DOHH2 (cell line): ENCODE data around the gene SKOR1.

Source experiments
- H3F3A ChIP-seq: fragments of 200-600 bp; sonication (generic), shearing (Covaris generic); 2 replicates; pipeline ENCODE4 v1.6.0; 2016; ENCODE audit warnings: antibody characterized with exemption, mild to moderate bottlenecking; ENCODE audit not compliant: control insufficient read depth, insufficient read depth
- H3K27ac ChIP-seq: fragments of 200-600 bp; sonication (generic); 2 replicates; pipeline ENCODE4 v1.5.1; 2014; ENCODE audit warnings: low read depth, mild to moderate bottlenecking, low read length, moderate library complexity
- H3K27me3 ChIP-seq: fragments of 200-600 bp; sonication (generic); 2 replicates; pipeline ENCODE4 v1.6.1; 2014; ENCODE audit warnings: mild to moderate bottlenecking, low read length, mixed read lengths; ENCODE audit not compliant: control insufficient read depth
- H3K36me3 ChIP-seq: fragments of 200-600 bp; sonication (generic); 2 replicates; pipeline ENCODE4 v1.6.1; 2014; ENCODE audit warnings: mild to moderate bottlenecking, low read length, moderate library complexity, mixed read lengths; ENCODE audit not compliant: control insufficient read depth
- H3K4me1 ChIP-seq: fragments of 200-600 bp; sonication (generic); 2 replicates; pipeline ENCODE4 v1.6.1; 2014; ENCODE audit warnings: mild to moderate bottlenecking, low read length, mixed read lengths; ENCODE audit not compliant: control insufficient read depth
- H3K4me2 ChIP-seq: fragments of 200-600 bp; sonication (generic); 2 replicates; pipeline ENCODE4 v1.6.0; 2014; ENCODE audit warnings: mild to moderate bottlenecking, low read length, moderate library complexity
- H3K4me3 ChIP-seq: fragments of 200-600 bp; sonication (generic); 2 replicates; pipeline ENCODE4 v1.5.1; 2014; ENCODE audit warnings: mild to moderate bottlenecking, low read length, mixed read lengths
- H3K79me2 ChIP-seq: fragments of 200-600 bp; sonication (generic); 2 replicates; pipeline ENCODE4 v1.6.1; 2014; ENCODE audit warnings: mild to moderate bottlenecking, low read length, mixed read lengths; ENCODE audit not compliant: control insufficient read depth
- H3K9me2 ChIP-seq: fragments of 200-600 bp; sonication (generic); replicated peaks from 2 replicates; pipeline ENCODE4 v1.6.1; 2014; ENCODE audit warnings: mild to moderate bottlenecking, low read length, mixed read lengths; ENCODE audit not compliant: control insufficient read depth
- H3K9me3 ChIP-seq: fragments of 200-600 bp; sonication (generic); 2 replicates; pipeline ENCODE4 v1.6.1; 2014; ENCODE audit warnings: antibody characterized with exemption, low read length, mixed read lengths; ENCODE audit not compliant: control insufficient read depth, insufficient read depth
- H4K20me1 ChIP-seq: fragments of 200-600 bp; sonication (generic); 2 replicates; pipeline ENCODE4 v1.6.0; 2014; ENCODE audit warnings: low read depth, mild to moderate bottlenecking, antibody characterized with exemption, low read length, moderate library complexity; ENCODE audit not compliant: control insufficient read depth, insufficient read depth
- CTCF ChIP-seq: fragments of 200-600 bp; sonication (generic); IDR thresholded peaks from one replicate; pipeline ENCODE4 v1.5.1; 2014; ENCODE audit warnings: antibody characterized with exemption, mild to moderate bottlenecking, low read depth, low read length; ENCODE audit not compliant: poor library complexity, severe bottlenecking
- EZH2phosphoT487 ChIP-seq: fragments of 200-600 bp; sonication (generic); IDR thresholded peaks from 2 replicates; pipeline ENCODE4 v1.6.1; 2017; ENCODE audit warnings: borderline replicate concordance, mild to moderate bottlenecking, antibody characterized with exemption, low read length, moderate library complexity, mixed read lengths

The SKOR1 gene

DNA sequence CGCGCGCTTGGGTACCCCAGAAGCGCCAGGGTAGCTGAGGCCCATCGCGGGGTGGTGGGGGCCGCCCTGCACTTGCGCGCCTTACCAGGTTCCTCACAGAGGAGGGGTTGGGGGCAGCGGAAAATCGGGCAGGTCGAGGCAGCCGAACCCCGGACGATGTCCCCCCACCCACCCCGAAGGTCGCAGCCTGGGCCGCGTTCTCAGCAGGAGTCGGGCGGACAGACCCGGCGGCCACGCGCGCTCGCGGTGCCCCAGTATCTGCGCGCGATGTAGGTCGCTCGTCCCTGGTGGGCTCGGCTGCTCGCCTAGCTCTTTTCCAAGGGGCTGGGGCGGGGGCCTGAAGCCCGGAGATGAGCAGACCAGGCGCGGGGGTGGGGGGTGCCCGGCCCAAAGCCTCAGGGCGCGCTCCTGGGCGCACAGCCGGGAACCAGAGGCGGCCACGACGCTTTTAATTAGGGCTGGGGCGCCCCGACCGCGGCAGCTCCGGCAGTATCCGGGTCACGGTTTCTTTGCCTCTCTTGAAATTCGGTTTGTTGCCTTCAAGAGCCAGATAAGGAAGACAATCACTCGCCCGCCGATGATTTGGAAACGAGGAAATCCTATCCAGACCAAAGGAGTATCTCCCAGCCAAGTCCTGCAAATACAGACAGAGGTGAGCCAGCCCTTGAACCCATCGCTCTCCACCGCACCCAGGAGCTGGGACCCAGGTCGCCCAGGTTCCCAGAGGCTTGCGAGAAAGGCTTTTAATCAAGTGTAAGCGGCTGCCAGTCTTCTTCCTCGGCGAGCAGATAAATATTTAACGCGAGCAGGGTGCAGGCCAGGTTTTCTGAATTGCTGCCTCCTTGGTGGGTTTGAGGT, 4.6 kb downstream of the SKOR1 start:
- Histone ChIP-seq H3F3A (no peaks in the 10 kb centered on the region), H3K9me2 (no peaks in the 10 kb centered on the region), H3K4me2 (no peak overlapping the region), H3K36me3 (no peaks in the 10 kb centered on the region), H3K4me3 (no peak overlapping the region), H3K4me1 (peaks cover 21% of the 10 kb centered on the region), H3K79me2 (no peaks in the 10 kb centered on the region), H3K9me3 (no peaks in the 10 kb centered on the region; the same call in 1 of the 2 replicates), H3K27me3 (peaks cover 26% of the 10 kb centered on the region), H3K27ac (no peak overlapping the region), H4K20me1 (no peaks in the 10 kb centered on the region)
- TF ChIP-seq CTCF (no peak), EZH2phosphoT487 (no peak)

DNA sequence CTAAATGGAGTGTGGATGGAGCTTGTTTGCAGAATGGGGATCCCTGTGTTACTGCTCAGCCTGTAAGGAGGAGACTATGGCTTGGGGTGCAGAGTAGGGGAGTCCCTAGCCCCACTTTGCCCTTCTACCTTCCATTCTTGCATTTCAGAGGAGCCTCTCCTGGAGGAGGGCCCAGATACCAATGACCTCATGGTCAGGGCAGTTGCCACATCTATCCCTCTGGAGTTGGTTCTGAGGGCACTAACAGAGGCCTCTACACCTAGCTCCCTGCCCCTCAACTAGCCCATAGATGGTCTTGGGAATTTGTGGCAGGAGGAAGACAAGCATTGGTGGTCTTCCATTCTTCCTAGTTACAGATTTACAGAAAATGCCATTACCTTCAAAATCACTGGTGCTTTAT, 6.1 kb downstream of the SKOR1 start:
- H3K4me3 ChIP-seq = no peak overlapping the region
- H3K9me2 ChIP-seq = no peaks in the 10 kb centered on the region
- peaks cover 37% of the 10 kb centered on the region for H3K27me3 ChIP-seq
- no peaks in the 10 kb centered on the region for H3K36me3 ChIP-seq
- no peaks in the 10 kb centered on the region for H3K79me2 ChIP-seq
- no peaks in the 10 kb centered on the region for H4K20me1 ChIP-seq
- H3F3A ChIP-seq = no peaks in the 10 kb centered on the region
- H3K27ac ChIP-seq = no peak overlapping the region
- no peaks in the 10 kb centered on the region; the same call in 1 of the 2 replicates for H3K9me3 ChIP-seq
- peaks cover 35% of the 10 kb centered on the region for H3K4me1 ChIP-seq
- no peak for TF ChIP-seq EZH2phosphoT487
- no peak overlapping the region for H3K4me2 ChIP-seq

- H3K27me3 ChIP-seq = peaks cover 37% of the 10 kb centered on the region
- H3K4me1 ChIP-seq = peaks cover 41% of the 10 kb centered on the region
- H3K79me2 ChIP-seq = no peaks in the 10 kb centered on the region
- H3F3A ChIP-seq = peaks cover 2% of the 10 kb centered on the region; the same call in 1 of the 2 replicates
- no peaks in the 10 kb centered on the region for H4K20me1 ChIP-seq
- no peaks in the 10 kb centered on the region for H3K36me3 ChIP-seq
- no peak overlapping the region for H3K4me3 ChIP-seq
- no peaks in the 10 kb centered on the region for H3K9me3 ChIP-seq
- TF ChIP-seq CTCF (peak; percentile 23), EZH2phosphoT487 (no peak)
- no peak overlapping the region for H3K27ac ChIP-seq
- H3K4me2 ChIP-seq = no peak overlapping the region
- H3K9me2 ChIP-seq = no peaks in the 10 kb centered on the region
These were observed 6.8 kb downstream of the SKOR1 start for GRCh38 chr15:67832031-67832551.
